HG03280 (cell line): ENCODE results near the gene TEX26.

Experiments
- ATAC-seq: cut with Tn5 transposase; IDR thresholded peaks from one replicate; pipeline ENCODE4 v1.9.1; 2021; ENCODE audit warnings: mild to moderate bottlenecking, moderate library complexity; ENCODE audit not compliant: unreplicated experiment

The TEX26 gene

DNA sequence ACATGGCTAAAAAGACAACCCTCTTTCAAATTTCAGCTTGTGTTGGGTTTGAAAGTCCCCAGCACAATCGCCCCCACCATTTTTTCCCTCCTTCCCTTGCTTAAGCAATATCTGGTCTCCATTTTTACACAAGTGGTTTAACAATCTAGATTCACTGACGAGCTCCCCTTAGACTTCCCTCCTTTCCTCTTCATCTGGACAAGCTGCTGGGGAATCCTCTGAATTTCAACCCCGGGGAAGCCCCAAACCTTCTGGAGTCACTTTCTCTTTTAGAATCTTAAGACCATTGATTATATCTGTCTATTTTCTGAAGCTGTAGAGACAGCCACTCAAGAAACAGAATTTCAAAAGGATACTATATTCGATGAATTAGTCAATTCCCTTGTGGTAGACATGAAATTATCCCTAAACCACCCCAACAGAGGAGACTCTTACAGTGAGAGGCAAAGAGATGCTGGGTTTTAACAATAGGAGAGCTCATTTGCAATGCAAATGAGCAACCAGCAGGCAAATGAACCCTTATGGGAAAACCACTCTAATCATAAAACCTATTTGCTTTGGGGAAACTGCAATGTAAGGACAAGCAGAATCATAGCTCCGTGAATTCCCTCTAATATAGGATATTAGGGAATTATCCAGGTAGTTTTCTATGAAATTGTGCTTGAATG lies 78.9 kb downstream of the TEX26 start:
- no peak for ATAC-seq

DNA sequence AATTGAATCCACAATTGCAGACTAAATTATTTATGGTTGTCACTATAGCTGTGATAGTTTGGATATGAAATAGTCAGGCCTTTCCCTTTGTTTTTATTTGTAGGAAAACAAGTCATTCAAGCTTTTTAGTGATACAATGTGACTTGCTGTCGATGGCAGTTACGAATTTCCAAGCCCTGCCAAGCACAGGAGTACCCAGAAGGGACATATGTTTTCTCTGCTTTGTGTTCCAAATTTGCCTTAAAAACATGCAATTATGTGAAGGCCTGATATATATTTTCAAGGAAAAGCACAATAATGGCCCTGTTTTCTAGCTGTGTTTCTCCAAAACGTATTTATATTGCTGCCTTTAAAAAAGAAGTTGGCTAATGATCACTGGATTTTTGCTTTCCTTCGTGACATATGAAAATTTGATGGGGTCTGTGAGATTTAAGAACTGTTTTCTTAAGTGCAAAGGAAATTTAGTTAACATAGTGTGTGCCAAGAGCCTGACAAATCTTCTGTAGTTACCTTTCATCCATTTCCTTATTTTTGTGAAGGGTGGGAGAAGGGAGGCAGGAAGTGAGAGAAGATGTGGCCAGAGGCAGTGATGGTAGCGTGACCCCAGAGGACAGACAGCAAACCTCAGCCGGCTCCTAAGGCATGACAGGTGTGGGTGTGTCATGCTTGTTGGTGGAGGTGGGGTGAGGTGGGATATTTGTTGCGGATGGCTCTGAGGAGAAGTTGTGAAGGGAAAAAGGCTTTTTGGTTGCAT lies 79.6 kb downstream of the TEX26 start:
- ATAC-seq = no peak

DNA sequence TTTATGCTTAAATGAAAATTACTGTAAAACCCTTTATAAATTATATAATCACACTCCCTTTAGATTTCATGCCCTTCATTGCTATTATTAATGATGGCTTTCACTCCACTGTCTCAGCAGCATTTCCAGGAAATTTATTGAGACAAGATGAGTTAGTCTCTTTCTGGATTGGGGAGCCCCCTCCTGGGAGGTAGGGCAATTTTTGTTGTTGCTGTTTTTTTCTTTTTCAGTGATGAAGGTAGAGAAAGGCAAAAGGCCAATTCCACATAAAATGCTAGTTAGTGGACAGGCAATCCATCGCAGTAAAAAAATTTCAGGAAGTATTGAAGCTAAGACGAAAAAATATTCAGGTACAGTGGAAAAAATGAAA lies 80.2 kb downstream of the TEX26 start:
- no peak for ATAC-seq

DNA sequence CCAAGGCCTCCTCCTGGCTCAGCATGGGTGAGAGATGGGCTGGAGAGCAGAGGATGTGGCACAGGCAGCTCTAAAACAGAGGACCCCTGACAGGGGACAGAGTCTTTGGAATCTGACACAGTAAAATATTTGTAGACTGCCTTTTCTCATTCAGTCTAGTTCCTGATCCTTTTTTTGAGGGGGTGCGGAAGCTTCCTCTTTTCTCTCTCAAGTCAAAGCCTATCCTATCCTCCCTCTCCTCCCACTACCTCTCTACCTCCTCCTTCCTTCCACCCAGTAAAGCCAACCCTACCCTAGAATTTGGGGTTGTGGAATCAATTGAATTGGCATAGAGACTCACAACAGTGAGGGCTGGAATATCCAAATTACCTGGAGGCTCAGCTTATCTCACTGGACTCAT lies 82.0 kb downstream of the TEX26 start:
- no peak for ATAC-seq

DNA sequence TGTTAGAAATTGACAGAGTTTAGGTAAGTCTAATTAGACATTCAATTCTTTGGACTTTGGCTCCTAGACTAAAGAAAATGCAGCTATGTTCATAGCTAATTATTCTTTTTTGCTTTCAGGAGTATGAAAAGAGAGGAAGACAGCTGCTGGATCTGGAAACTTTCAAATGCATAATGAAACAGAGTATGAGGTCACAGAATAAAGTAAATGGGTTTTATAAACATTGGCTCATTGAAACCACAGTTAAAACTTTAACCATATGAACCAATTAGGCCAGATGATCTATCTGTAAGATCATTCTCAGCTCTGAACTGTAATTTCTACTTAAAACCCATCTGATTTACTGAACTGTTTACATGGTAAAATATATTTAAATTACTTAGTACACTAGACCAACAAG lies 82.7 kb downstream of the TEX26 start:
- ATAC-seq = no peak

DNA sequence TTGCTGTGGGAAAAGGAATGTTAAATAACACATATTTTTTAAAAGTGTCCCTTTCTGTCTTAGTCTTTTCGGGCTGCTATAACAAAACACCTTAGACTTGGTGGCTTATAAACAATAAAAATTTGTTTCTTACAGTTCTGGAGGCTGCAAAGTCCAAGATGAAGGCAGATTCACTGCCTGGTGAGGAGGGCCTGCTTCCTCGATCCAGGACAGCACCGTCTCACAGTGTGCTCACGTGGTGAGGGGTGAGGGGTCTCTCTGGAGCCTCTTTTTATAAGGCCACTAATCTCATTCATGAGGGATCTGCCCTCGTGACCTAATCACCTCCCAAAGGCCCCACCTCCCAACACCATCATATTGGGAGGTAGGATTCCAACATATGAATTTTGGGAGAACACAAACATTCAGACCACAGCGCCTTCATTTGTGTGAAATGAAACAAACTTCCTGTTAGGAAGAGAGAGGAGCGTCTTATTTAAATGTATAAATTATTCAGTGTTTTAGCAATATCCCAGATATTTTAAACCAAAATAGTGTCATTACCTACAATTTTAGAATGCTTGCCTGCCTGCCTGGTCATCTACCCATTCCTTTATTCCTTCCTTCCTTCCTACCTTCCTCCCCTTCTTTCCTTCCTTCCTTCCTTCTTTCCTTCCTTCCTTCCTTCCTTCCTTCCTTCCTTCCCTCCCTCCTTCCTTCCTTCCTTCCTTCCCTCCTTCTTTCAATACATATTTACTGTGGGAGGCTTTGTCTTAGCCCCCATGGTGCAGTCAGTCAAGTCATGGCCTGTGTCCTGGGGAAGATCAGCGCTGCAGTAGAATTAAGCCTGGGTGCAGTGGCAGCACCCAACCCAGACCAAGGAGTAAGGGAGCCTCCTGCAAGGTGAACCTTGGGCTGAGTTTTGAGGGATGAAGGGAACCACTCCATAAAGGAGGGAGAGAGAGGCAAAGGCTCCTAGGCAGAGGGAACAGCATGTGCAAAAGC lies 84.2 kb downstream of the TEX26 start:
- no peak for ATAC-seq

DNA sequence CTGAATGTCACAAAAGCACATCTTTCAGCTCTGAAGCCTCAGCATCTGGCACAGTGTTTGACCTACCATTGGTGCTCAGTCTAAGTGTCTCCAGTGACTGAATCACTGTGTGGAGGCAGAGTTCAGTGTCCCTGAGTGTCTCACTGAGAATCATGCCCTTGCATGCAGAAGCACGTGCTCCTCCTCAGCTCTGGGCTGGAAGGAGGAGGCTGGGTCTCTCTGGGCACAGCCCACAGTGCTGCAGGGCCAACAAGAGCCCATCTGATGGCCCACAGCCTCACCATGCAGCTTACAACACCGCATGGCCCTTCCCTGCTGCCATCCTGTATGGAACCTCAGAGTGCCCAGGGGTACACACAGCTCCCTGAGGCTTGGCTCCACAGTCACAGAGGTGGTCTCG lies 86.1 kb downstream of the TEX26 start:
- ATAC-seq = no peak

DNA sequence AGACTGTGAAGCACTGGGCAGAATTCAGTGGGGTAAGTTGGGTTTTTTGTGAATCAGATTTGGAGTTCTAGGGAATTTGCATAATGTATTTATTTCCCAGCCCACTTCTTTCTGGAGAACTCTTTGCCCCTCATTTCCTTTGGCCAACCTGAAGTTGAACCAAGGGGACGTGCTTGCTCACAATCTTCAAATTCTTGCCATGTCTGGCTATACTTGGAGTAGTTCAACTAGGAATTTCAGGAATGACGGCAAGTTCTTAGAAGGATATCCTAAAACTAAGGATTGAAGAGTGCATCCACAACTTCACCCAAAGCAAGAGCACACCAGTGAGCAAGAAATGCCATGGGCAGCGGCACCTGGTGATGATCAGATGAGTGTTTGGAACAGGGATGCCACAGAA lies 88.5 kb downstream of the TEX26 start:
- ATAC-seq = no peak

DNA sequence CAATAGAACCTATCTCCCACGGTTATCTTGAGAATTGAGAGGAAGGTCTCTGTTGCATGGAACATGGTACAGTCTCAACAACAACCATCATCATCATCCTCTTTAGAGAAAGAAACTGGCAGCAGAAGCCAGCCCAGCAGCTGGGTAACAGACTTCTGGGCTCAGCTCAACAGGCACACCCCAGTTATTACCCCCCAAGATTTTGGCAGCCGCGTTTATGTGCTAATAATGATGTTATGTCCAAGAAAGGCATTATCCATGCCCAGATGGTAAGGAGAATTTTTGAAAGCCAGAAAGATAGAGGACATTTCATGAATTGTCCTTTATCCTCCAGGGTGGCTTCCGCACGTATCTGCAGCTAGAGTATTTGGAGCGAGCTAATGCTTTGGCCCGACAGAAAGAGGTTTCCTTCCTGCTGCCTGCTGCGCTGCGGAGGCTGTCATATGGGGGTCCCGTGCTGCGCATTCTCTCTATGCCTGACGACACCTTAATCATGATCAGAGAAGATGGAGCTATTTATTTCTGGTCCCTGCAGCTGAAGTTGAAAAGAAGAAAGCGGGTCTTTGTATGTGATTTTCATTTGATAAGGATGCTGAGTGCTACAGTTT lies 89.9 kb downstream of the TEX26 start:
- ATAC-seq = no peak

DNA sequence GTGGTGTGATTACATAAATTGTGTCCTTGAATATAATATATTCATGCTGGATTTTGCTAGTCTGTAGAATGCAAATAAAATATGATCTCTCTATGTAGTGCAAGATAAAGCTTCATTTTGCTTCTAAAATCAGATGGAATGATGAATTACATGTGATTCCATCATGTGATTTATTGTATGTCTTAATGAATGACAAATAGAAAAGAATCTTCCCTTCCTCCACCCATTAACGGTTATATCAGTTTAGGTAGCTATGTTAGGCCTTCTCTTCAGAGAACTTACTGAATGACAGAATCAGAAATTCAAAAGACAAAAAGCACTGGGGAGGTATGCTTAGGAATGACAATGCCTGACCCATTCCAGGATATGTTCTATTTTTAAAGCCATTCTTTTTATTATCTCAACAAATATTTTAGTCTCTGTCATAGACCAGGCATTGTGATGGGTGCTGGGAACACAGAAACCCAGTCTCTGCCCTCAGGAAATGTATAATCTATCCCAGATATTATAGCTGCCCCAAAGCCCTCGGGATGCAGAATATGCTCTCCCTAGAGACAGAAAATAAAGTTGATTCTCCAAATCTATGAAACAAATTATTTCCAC lies 90.6 kb downstream of the TEX26 start:
- no peak for ATAC-seq
